ENCODE results near the gene ADGRB3. TPM values are rescaled to one million over a fixed set of nuclear protein-coding genes. Genes with fewer than 3 reads are reported as not detected.

ADGRB3 gene
- total and polyA plus RNA-seq, 2 donors (not counting 3 experiments of a cell fraction or from before 2014, with no cell fraction given): not detected

GRCh38 chr6:69340196-69340595, 705.1 kb downstream of the ADGRB3 start:
- FAIRE-seq: no peak
- dilution Hi-C loops (cut with MboI; ENCODE audit: extremely low pct_ligation_motif_present, low sequenced_read_pairs): no loop called here

More at GRCh38 chr6:69340196-69340595, 705.1 kb downstream of the ADGRB3 start:
- Histone ChIP-seq H3K4me2 (ENCODE audit: insufficient read depth, low read length) (no peak overlapping the region), H3K4me3 (replicated peaks in 1 of 3; ENCODE audit: insufficient read depth in 1 of 3, low read depth in 1 of 3, low read length in 3 of 3) (no peak overlapping the region), H3K9me3 (replicated peaks; ENCODE audit: control insufficient read depth, insufficient read depth, low read length) (peaks cover 5% of the 10 kb centered on the region), H4K20me1 (replicated peaks; ENCODE audit: control insufficient read depth, extremely low read depth, insufficient read depth, low read length) (no peaks in the 10 kb centered on the region), H3K36me3 (ENCODE audit: control insufficient read depth in 2 of 2, extremely low read depth in 1 of 2, insufficient read depth in 2 of 2, low read length in 2 of 2) (no peaks in the 10 kb centered on the region), H3K79me2 (ENCODE audit: control insufficient read depth, insufficient read depth, low read length) (no peaks in the 10 kb centered on the region), H3K4me1 (ENCODE audit: control insufficient read depth, extremely low read depth, insufficient read depth, low read length) (no peaks in the 10 kb centered on the region), H2AFZ (ENCODE audit: low read depth, low read length) (no peak overlapping the region), H3K27me3 (ENCODE audit: control insufficient read depth in 2 of 2, insufficient read depth in 2 of 2, low read length in 2 of 2) (no peaks in the 10 kb centered on the region), H3K9me1 (replicated peaks; ENCODE audit: control insufficient read depth, extremely low read depth, insufficient read depth, low read length) (no peaks in the 10 kb centered on the region), H3K9ac (replicated peaks; ENCODE audit: extremely low read depth, insufficient read depth, low read length) (no peak overlapping the region), H3K27ac (ENCODE audit: insufficient read depth, low read depth, low read length) (no peak overlapping the region)
- intact Hi-C loops (cut with micrococcal nuclease): no loop called here
- no peak for DNase-seq (ENCODE audit: low read depth, low spot score)
- ChIA-PET CTCF (no interaction called here), POLR2A (no interaction called here)
- TF ChIP-seq EZH2 (IDR thresholded peaks at IDR 0.05; ENCODE audit: borderline replicate concordance, low read depth, low read length, severe bottlenecking): no peak
- no peak for TF ChIP-seq GATA2 (IDR thresholded peaks at IDR 0.05; ENCODE audit: insufficient read depth, insufficient read length, low read depth, low read length)
- no peak for TF ChIP-seq CTCF (IDR thresholded peaks at IDR 0.05; ENCODE audit: extremely low read depth in 1 of 2, insufficient read depth in 1 of 2, low read depth in 1 of 2, low read length in 2 of 2)
- TF ChIP-seq POLR2A (IDR thresholded peaks at IDR 0.05; ENCODE audit: low read depth, low read length): no peak
- no peak for TF ChIP-seq FOS (IDR thresholded peaks at IDR 0.05; ENCODE audit: borderline replicate concordance, insufficient read depth, low read length)
- TF ChIP-seq MAX (IDR thresholded peaks at IDR 0.05; ENCODE audit: insufficient read depth, insufficient read length): no peak
- TF ChIP-seq MYC (IDR thresholded peaks at IDR 0.05; ENCODE audit: low read depth, low read length): no peak
- TF ChIP-seq POLR2AphosphoS5 (IDR thresholded peaks at IDR 0.05; ENCODE audit: insufficient read depth, low read depth, low read length): no peak
- TF ChIP-seq JUN (IDR thresholded peaks at IDR 0.05; ENCODE audit: borderline replicate concordance, insufficient read depth, insufficient read length, low read depth): no peak
- BruUV-seq (replicated peaks): no TSS peak
